C4-2B (cell line): ENCODE measurements around the gene MYH10.

Source experiments
- ZFX ChIP-seq: fragments of 450-650 bp; IDR thresholded peaks from 2 replicates; pipeline ENCODE4 v1.6.1; 2017
- TF ChIP-seq, protein P1 (sequence below): fragments of 450-650 bp; conservative IDR thresholded peaks from 2 replicates; pipeline ENCODE4 v1.5.1; 2017; ENCODE audit warnings: mild to moderate bottlenecking

DNA sequence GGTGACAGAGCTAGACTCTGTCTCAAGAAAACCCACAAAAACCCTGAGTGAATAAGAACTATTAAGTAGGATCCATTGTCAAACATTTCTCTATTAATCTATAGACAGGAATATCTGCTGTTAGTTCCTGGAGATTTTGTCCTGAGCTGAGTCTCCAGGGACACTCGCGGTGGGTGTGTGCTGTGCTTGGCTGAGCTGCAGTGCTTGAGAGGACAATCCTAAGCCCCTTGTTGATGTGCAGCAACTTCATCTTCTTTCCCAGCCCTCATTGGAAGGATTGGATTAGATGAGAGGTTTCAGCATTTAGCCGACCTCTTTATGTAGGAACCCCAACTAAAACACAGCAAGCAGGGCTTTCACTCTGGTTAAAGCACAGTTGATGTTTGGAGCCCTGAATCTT, 161.5 kb downstream of the MYH10 start:
- TF ChIP-seq, protein P1, sequence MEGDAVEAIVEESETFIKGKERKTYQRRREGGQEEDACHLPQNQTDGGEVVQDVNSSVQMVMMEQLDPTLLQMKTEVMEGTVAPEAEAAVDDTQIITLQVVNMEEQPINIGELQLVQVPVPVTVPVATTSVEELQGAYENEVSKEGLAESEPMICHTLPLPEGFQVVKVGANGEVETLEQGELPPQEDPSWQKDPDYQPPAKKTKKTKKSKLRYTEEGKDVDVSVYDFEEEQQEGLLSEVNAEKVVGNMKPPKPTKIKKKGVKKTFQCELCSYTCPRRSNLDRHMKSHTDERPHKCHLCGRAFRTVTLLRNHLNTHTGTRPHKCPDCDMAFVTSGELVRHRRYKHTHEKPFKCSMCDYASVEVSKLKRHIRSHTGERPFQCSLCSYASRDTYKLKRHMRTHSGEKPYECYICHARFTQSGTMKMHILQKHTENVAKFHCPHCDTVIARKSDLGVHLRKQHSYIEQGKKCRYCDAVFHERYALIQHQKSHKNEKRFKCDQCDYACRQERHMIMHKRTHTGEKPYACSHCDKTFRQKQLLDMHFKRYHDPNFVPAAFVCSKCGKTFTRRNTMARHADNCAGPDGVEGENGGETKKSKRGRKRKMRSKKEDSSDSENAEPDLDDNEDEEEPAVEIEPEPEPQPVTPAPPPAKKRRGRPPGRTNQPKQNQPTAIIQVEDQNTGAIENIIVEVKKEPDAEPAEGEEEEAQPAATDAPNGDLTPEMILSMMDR: no peak
- TF ChIP-seq ZFX: no peak
